Stimulated activated naive B cell treated with anti-CD40 and anti-IgM and Interleukin-4, amounts not matched to agents 10 μg/mL and 1 μg/mL and 100 μg/mL, for 72 hours (primary cell): Measurements from ENCODE around the gene GOLIM4.

ENCODE experiments used
- ATAC-seq, 2 donors: fragments of 150-1000 bp; cut with Tn5 transposase; replicated peaks; 2 replicates each; pipeline ENCODE4 v1.10.0; 2021; ENCODE audit warnings: moderate library complexity in 1 of 2
- DNase-seq: peaks from one replicate; pipeline ENCODE4 v3.0.0; 2021
- H3K27ac Mint-ChIP-seq: one replicate; pipeline ENCODE4 v1.8.0; 2022; ENCODE audit warnings: mild to moderate bottlenecking, mixed read lengths
- H3K27me3 Mint-ChIP-seq, 2 donors: one replicate each; pipeline ENCODE4 v1.8.0; 2022; ENCODE audit warnings: mixed read lengths in 2 of 2
- H3K36me3 Mint-ChIP-seq, 2 donors: one replicate each; pipeline ENCODE4 v1.8.0; 2022; ENCODE audit warnings: mixed read lengths in 2 of 2, mild to moderate bottlenecking in 1 of 2
- H3K4me1 Mint-ChIP-seq, 2 donors: one replicate each; pipeline ENCODE4 v1.8.0; 2022; ENCODE audit warnings: mixed read lengths in 2 of 2, mild to moderate bottlenecking in 1 of 2
- H3K4me3 Mint-ChIP-seq, 2 donors: one replicate each; pipeline ENCODE4 v1.8.0; 2022; ENCODE audit warnings: mild to moderate bottlenecking in 2 of 2, mixed read lengths in 2 of 2, moderate library complexity in 1 of 2
- H3K9me3 Mint-ChIP-seq, 2 donors: one replicate each; pipeline ENCODE4 v1.8.0; 2022; ENCODE audit warnings: mixed read lengths in 2 of 2, mild to moderate bottlenecking in 1 of 2

Gene GOLIM4

DNA sequence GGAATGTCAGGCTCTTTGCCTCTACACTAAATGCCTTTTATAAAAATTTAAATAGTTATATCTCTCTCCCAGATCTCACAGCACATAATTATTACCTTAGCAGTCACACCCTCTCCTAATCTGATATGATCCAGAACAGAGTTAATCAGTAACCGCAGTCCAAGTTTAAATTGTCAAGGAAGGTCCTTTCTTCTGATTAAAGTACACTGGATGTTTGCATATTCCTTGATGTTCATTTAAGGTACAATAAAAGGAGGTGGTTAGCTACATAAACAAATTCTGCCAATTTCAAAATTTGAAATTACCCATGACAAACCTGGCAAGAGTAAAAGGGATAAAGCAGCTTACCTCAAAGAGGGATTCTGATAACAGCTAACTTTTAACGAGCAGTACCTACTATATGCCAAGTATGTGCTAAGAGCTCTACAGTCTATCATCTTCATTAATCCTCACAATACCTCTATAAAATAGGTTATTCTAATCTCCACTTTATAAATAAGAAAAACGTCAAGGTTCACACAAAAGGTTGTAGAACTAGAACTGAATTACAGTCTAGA lies 4.3 kb downstream of the GOLIM4 start:
- Mint-ChIP-seq H3K27ac (no peak overlapping the region), H3K4me1 (peaks cover 23 to 48% of the 10 kb centered on the region in 2 donors), H3K36me3 (peaks cover 0 to 6% of the 10 kb centered on the region in 2 donors), H3K9me3 (no peaks in the 10 kb centered on the region), H3K4me3 (no peak overlapping the region), H3K27me3 (no peaks in the 10 kb centered on the region)
- DNase-seq (no peak), ATAC-seq (no peak)

DNA sequence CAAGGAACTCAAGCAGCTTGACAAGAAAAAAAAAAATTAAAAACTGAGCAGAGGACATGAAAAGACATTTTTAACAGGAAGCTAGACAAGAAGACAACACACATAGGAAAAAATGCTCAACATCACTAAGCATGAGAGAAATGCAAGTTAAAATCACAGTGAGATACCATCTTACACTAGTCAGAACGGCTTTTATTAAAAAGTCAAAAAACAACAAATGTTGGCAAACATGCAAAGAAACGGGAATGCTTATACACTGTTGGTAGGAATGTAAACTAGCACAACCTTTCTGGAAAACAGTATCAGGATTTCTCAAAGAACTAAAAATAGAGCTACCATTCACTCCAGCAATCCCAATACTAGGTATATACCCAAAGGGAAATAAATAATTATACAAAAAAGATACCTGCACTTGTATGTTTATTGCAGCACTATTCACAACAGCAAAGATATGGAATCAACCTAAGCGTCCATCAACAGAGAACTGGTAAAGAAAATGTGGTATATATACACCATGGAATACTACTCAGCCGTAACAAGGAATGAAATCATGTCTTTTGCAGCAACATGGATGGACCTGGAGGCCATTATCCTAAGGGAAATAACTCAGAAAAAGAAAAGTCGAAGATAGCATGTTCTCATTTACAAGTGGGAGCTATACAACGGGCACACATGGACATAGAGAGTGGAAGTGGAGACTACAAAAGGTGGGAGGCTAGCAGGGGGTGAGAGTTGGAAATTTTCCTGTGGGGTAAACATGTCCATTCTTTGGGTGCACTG lies 5.2 kb downstream of the GOLIM4 start:
- no peak for DNase-seq
- peaks cover 0 to 6% of the 10 kb centered on the region in 2 donors for H3K36me3 Mint-ChIP-seq
- H3K4me3 Mint-ChIP-seq: no peak overlapping the region
- ATAC-seq: no peak
- no peaks in the 10 kb centered on the region for H3K27me3 Mint-ChIP-seq
- H3K27ac Mint-ChIP-seq: no peak overlapping the region
- no peaks in the 10 kb centered on the region for H3K9me3 Mint-ChIP-seq
- peaks cover 21 to 47% of the 10 kb centered on the region in 2 donors for H3K4me1 Mint-ChIP-seq

DNA sequence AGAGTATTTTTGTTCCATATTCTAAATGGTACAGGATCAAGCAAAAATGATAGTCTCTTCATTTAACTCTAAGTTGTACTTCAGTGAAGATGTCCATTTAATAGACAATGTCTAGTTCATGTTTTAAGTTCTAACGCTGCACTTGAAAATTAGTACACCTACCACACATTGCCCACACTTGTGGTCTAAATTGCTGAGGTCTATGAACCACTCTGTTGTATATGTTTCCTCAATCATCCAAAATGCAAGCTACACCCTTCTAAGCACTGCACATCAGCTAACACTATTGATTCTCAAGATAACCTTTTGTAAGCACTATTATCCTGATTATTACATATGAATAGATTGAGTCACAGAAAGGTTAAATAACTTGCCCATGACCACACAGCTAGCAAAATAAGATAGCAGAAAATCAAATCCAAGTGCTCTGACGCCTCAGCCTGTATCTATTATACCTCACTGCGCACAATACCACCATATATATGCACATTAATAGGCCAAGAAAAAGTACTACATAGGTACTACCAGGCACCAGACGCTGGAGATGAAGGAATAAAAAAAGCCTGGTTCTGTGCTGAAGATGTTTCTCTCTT lies 6.4 kb downstream of the GOLIM4 start:
- Mint-ChIP-seq H3K36me3 (peaks cover 4 to 6% of the 10 kb centered on the region in 2 donors), H3K4me1 (peaks cover 21 to 60% of the 10 kb centered on the region in 2 donors), H3K27ac (peak overlapping the region; percentile 28), H3K9me3 (no peaks in the 10 kb centered on the region), H3K27me3 (no peaks in the 10 kb centered on the region), H3K4me3 (no peak overlapping the region)
- no peak for ATAC-seq
- DNase-seq: no peak

DNA sequence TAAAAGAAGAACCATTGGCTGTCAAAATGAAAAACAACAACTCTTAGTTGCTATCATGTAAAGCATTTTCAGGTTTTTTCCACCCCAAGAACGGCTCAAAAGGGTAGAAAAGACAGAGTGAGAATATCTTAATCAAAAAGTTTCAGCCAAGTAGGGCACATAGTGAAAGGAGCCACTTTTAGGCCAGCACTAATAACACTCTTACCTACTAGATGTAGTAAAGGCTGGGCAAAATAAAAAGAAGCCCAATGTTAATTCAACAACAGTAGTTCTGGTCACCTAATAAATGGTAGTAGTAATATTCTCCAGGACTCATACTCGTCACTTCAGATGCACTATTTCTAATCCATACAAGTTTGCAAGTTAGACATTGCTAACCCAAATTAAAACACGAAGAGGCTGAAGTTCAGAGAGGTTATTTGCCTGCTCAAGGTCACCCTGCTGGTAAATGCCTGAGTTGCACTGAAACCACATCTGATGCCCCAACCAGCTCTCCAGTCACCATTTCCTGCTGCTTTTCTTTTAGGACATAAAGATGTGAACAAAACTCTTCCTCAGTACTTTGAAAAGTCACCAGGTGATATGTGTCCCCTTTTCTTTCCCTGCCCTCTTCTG lies 7.5 kb downstream of the GOLIM4 start:
- Mint-ChIP-seq H3K4me3 (no peak overlapping the region), H3K4me1 (peaks cover 26 to 61% of the 10 kb centered on the region in 2 donors), H3K27me3 (no peaks in the 10 kb centered on the region), H3K27ac (no peak overlapping the region), H3K9me3 (no peaks in the 10 kb centered on the region), H3K36me3 (peaks cover 6 to 8% of the 10 kb centered on the region in 2 donors)
- DNase-seq (no peak), ATAC-seq (peak; percentile 61 to 67)

DNA sequence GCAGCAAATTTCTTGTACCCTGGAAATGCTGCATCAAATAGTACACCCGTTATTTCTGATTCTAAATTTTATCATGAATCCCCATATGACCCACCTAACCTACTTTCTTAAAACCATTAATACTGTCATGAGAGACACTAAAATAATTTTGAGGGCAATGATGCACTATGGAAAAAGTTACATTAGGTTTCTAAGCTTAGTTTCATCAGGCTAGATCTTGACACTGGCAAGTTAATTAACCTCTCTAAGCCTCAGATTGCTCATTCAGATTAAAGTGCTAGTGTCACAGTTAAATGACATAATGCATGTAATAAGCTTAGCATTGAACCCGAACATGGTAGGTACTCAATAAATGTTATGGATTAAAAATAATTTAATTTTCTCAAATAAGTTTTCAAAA lies 8.2 kb downstream of the GOLIM4 start:
- ATAC-seq: no peak
- Mint-ChIP-seq H3K9me3 (no peaks in the 10 kb centered on the region), H3K27me3 (no peaks in the 10 kb centered on the region), H3K4me3 (no peak overlapping the region), H3K27ac (no peak overlapping the region), H3K36me3 (peaks cover 6 to 8% of the 10 kb centered on the region in 2 donors), H3K4me1 (peaks cover 26 to 54% of the 10 kb centered on the region in 2 donors)
- DNase-seq: no peak

DNA sequence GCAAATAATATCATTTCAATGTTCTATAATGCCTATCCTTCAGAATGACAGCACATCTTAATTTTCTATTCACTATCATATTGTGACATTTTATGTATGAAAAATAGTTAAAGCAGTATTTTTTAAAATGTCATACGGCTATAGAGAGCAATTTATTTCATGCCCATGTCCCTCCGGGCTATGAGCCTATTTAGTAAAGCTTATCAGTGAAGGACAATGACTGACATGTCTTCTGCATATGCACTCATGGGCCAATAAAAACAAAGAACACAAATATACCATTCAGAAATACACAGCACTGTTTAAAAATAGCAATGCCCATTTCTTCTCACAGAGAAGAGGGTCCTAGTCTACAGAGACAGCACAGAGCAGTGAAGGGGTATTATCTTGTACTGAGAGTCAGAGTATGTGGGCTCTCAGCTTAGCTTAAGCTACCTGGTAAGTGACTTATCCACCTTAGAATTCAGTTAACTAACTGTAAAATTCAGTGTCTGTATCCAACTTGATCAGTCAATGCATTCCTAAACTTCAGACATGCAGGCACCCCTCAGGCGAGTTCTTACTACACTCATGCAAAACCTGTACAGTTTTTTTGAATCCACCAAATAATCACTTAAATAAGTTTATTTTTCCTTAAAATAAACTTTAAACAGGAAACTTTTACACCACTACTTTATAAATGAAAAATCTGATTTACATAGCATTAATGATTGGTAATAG lies 9.0 kb downstream of the GOLIM4 start:
- Mint-ChIP-seq H3K36me3 (peaks cover 6 to 8% of the 10 kb centered on the region in 2 donors), H3K27me3 (no peaks in the 10 kb centered on the region)

DNA sequence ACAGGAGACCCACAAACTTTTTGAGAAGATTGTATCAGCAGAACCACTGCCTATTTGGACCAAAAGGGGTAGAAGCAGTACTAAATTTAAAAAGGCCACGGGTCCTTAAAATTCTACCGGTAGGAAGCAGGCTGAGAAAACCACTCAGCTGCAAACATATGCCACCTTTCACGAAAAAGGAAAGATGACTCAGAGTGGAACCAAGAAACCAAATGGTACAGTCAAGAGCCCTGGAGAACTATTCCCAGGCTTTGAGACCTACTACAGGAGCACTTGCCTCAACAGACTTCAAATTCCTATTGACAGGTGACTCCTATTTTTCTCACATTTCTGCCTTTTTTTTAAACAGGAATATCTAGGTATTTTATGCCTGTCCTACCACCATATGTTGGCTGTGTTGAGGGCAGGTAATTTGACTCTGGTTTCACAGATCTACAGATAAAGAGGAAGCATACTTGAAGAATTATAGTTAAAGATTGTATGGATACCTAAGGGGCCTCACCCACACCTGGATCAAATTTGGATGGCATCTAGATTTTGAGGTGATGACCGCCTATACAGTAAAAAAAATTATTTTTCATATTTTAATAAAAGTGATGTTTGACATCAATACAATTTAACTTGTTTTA lies 10.1 kb downstream of the GOLIM4 start:
- Mint-ChIP-seq H3K27ac (no peak overlapping the region), H3K27me3 (no peaks in the 10 kb centered on the region), H3K9me3 (no peaks in the 10 kb centered on the region), H3K4me3 (no peak overlapping the region), H3K36me3 (peaks cover 4 to 8% of the 10 kb centered on the region in 2 donors), H3K4me1 (peaks cover 22 to 46% of the 10 kb centered on the region in 2 donors)
- ATAC-seq: peak; percentile 45 to 72
- DNase-seq: no peak

More for the DNA sequence above, 9.0 kb downstream of the GOLIM4 start:
- no peaks in the 10 kb centered on the region for H3K9me3 Mint-ChIP-seq
- DNase-seq (no peak), ATAC-seq (no peak)
- H3K4me1 Mint-ChIP-seq: peaks cover 21 to 46% of the 10 kb centered on the region in 2 donors
- no peak overlapping the region for H3K27ac Mint-ChIP-seq
- H3K4me3 Mint-ChIP-seq: no peak overlapping the region

DNA sequence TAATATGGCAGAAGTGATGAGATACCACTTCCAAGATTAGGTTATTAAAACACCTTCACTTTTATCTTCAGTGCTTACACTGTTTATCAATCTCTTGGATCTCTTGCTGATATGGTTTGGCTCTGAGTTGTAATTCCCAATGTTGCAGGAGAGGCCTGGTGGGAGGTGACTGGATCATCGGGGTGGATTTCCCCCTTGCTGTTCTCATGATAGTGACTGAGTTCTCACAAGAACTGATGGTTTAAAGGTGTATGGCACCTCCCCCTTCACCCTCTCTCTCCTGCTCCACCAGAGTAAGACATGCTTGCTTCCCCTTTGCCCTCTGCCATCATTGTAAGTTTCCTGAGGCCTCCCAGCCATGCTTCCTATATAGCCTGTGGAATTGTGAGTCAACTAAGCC lies 11.8 kb downstream of the GOLIM4 start:
- Mint-ChIP-seq H3K9me3 (no peaks in the 10 kb centered on the region), H3K36me3 (peaks cover 0 to 8% of the 10 kb centered on the region in 2 donors), H3K4me3 (no peak overlapping the region), H3K27ac (no peak overlapping the region), H3K27me3 (no peaks in the 10 kb centered on the region), H3K4me1 (peaks cover 18 to 35% of the 10 kb centered on the region in 2 donors)
- DNase-seq (no peak), ATAC-seq (no peak)

DNA sequence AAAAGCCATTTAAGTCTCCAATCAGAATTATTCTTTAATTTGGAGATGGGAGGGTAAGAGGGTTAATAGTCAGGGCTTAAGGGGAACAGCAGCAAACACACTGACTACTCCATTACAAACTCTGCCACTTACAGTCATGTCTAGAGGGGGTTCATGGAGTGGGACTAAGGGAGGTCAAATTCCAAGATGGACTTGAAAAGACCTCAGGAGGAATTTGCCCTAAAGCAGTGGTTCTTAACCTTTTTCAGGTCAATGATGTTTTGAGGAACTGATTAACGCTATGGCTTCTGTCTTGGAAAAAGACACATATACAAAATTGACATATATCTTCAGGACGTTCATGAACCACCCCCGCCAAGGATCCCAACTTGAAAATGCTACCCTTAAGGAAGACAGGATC lies 13.9 kb downstream of the GOLIM4 start:
- DNase-seq (no peak), ATAC-seq (no peak)
- Mint-ChIP-seq H3K27ac (no peak overlapping the region), H3K9me3 (no peaks in the 10 kb centered on the region), H3K4me1 (peaks cover 11 to 22% of the 10 kb centered on the region in 2 donors), H3K4me3 (no peak overlapping the region), H3K27me3 (no peaks in the 10 kb centered on the region), H3K36me3 (peaks cover 0 to 8% of the 10 kb centered on the region in 2 donors)

DNA sequence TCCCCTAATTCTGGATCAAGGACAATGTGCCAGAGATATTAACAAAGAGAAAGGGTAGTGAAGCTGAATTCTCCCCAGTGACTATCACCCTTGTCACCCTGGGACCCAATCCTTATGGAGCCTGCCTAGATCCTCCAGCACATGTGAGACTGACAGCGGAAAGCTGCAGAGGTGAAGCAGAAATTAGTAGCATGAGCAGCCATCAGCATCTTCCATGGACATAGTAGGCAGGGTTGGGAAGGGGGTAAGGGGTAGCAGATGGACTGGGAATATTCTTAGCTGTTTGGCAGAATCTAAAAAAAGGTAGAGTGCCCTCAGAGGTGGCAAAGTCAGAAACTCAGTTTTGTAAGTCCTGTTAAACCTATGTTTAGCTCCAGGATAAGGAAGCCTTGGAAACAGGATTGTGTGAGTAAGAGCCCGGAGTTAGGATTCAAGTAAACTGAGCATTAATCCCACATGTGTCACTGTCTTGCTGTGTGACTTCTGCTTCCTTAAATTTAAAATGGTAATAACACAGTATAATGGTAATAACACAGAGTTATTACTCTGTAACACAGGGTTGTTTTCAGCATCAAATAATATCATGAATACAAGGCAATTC lies 14.5 kb downstream of the GOLIM4 start:
- DNase-seq (no peak), ATAC-seq (no peak)
- H3K27me3 Mint-ChIP-seq: no peaks in the 10 kb centered on the region
- no peak overlapping the region for H3K27ac Mint-ChIP-seq
- no peak overlapping the region for H3K4me3 Mint-ChIP-seq
- H3K4me1 Mint-ChIP-seq: peaks cover 11 to 22% of the 10 kb centered on the region in 2 donors
- H3K9me3 Mint-ChIP-seq: no peaks in the 10 kb centered on the region
- peaks cover 0 to 8% of the 10 kb centered on the region in 2 donors for H3K36me3 Mint-ChIP-seq

DNA sequence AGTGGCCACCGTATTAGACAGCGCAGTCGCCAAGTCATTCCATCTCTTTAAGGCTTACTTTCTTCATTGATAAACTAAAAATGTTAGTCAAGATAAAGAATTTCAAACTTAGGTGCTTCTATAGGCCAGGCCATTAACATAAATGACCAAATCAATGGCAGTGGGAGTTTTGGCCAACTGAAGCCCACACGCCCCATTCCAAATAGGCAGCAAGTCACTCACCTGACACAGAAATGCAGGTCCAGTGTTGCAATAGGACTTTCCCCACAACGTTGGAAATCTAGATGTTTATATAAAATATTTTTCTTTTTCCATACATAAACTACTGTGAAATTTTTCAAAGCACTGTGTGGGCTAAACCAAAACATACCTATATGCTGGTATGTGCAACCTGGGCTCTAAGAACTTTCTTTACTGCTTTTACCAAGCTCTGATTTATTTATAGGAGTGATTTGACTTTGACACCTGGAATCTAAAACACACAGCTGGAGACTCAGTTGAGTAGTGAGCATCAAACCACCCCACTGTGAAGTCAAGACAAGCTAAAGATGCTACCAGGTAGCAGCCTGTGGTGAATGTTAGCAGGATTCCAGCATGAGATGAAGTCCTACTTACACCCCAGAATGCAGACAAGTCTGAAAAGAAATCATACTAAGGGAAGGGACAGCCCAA lies 15.1 kb downstream of the GOLIM4 start:
- Mint-ChIP-seq H3K27ac (no peak overlapping the region), H3K4me1 (peaks cover 10 to 21% of the 10 kb centered on the region in 2 donors), H3K9me3 (no peaks in the 10 kb centered on the region), H3K27me3 (no peaks in the 10 kb centered on the region), H3K4me3 (no peak overlapping the region), H3K36me3 (peaks cover 0 to 8% of the 10 kb centered on the region in 2 donors)
- ATAC-seq: no peak
- DNase-seq: no peak

DNA sequence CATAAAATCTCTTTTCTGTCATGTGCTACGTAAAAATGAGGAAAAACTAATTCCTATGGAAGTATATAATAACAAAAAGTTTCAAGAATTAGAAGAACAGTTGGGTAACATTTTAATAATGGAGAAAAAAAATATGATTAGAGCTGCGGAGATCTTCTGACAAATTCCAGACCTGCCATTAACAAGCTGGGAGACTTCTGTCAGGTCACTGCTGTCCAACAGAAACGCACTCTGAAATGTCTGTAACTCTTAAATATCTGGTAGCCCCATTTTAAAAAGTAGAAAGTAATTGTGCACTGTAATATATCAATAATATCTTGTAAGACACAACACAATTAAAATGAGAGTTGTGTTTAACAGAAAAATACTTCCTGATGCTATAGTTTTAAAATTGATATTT lies 15.7 kb downstream of the GOLIM4 start:
- DNase-seq: no peak
- ATAC-seq: no peak
- peaks cover 8 to 14% of the 10 kb centered on the region in 2 donors for H3K4me1 Mint-ChIP-seq
- peaks cover 0 to 8% of the 10 kb centered on the region in 2 donors for H3K36me3 Mint-ChIP-seq
- no peaks in the 10 kb centered on the region for H3K27me3 Mint-ChIP-seq
- no peak overlapping the region for H3K27ac Mint-ChIP-seq
- H3K9me3 Mint-ChIP-seq: no peaks in the 10 kb centered on the region
- H3K4me3 Mint-ChIP-seq: no peak overlapping the region

DNA sequence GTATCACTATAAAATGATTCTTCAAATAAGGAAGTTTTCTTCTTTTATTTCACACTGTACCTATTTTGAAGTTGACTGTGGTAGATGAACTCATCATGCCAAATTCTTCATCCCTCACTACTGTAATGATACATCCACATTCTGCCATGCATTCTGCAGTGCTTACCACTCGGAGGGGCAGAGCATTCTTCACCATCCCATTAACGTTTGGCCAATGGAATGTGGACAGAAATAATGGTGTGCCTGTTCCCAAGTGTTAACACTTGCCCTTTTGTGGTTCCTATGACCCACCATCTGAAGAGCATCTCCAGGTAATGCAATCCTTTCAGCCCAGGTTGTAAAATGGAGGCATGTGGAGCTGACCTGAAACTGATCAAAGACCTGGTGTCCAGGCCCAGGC lies 18.6 kb downstream of the GOLIM4 start:
- Mint-ChIP-seq H3K36me3 (peaks cover 0 to 6% of the 10 kb centered on the region in 2 donors), H3K4me3 (no peak overlapping the region), H3K27ac (no peak overlapping the region), H3K9me3 (no peaks in the 10 kb centered on the region), H3K27me3 (no peaks in the 10 kb centered on the region), H3K4me1 (peaks cover 2 to 8% of the 10 kb centered on the region in 2 donors)
- DNase-seq (no peak), ATAC-seq (no peak)
